PC-9 (cell line): ENCODE results near the gene GOLPH3.

Experiments
- CTCF ChIP-seq: fragments of 200-600 bp; sonication (generic); conservative IDR thresholded peaks from 2 replicates; pipeline ENCODE4 v1.6.1; 2017; ENCODE audit warnings: mixed run types, antibody characterized with exemption, mild to moderate bottlenecking, moderate library complexity
- EZH2 ChIP-seq: fragments of 200-600 bp; sonication (generic); IDR thresholded peaks from 2 replicates; pipeline ENCODE4 v1.8.0; 2017; ENCODE audit warnings: antibody characterized with exemption, low read depth

GRCh38 chr5:32155211-32155610 is 18.9 kb downstream of the GOLPH3 start:
- no peak for TF ChIP-seq CTCF
- TF ChIP-seq EZH2, result no peak
